B cell (primary cell): ENCODE data around the gene AKT2. TPM values are rescaled to one million over a fixed set of nuclear protein-coding genes. Genes with fewer than 3 reads are reported as not detected.

ENCODE experiments used
- ATAC-seq: fragments of 200-7000 bp; cut with Tn5 transposase; one replicate; pipeline ENCODE4 v1.10.0; 2021; ENCODE audit warnings: low read depth, mild to moderate bottlenecking, moderate number of reproducible peaks, moderate library complexity
- CTCF ChIA-PET: fragments of 350-600 bp; sonication (Branson Sonifier 250); formaldehyde crosslinking; loops from one replicate; lab custom pipeline; 2021; ENCODE audit warnings: antibody characterized with exemption, inconsistent platforms; lab: Charles Lee
- POLR2A ChIA-PET: fragments of 350-600 bp; sonication (Branson Sonifier 250); formaldehyde crosslinking; loops from one replicate; lab custom pipeline; 2021; ENCODE audit warnings: antibody characterized with exemption; lab: Charles Lee
- DNase-seq: peaks from one replicate; pipeline ENCODE4 v3.0.0; 2013
- H2AFZ ChIP-seq: 2 replicates; pipeline ENCODE4 v1.6.1; 2012; ENCODE audit warnings: mild to moderate bottlenecking, low read depth, low read length; ENCODE audit not compliant: insufficient read depth, poor library complexity, severe bottlenecking
- H3K27ac ChIP-seq, 2 donors: 1 replicate in 1 of 2; 2 replicates in 1 of 2; pipeline ENCODE4 v1.5.1; 2012 to 2013; ENCODE audit warnings: low read length in 2 of 2, mild to moderate bottlenecking in 2 of 2, moderate library complexity in 1 of 2
- H3K27me3 ChIP-seq, 4 experiments: fragments of 200-600 bp in 1 of 4; sonication (generic) in 1 of 4; replicated peaks in 1 of 4; 1 replicate in 2 of 4; 2 replicates in 2 of 4; pipeline versions ENCODE4 v1.6.1 to v1.7.0; 2013 to 2016; ENCODE audit warnings: low read length in 3 of 4, mild to moderate bottlenecking in 2 of 4, mixed read lengths in 1 of 4, moderate library complexity in 1 of 4; ENCODE audit not compliant: insufficient read depth in 4 of 4, control insufficient read depth in 3 of 4; ENCODE audit errors: control extremely low read depth in 1 of 4
- H3K36me3 ChIP-seq, 2 experiments: replicated peaks in 1 of 2; 1 replicate in 1 of 2; 2 replicates in 1 of 2; pipeline versions ENCODE4 v1.6.1 to v1.7.1; 2013; ENCODE audit warnings: low read length in 1 of 2; ENCODE audit not compliant: insufficient read depth in 2 of 2, control insufficient read depth in 1 of 2; ENCODE audit errors: control extremely low read depth in 1 of 2, extremely low read depth in 1 of 2
- H3K4me1 ChIP-seq, 2 donors: fragments of 200-600 bp in 1 of 2; sonication (generic) in 1 of 2; 1 replicate in 1 of 2; 2 replicates in 1 of 2; pipeline versions ENCODE4 v1.5.1 to v1.6.1; 2013 to 2017; ENCODE audit warnings: low read length in 2 of 2; ENCODE audit not compliant: control insufficient read depth in 2 of 2, insufficient read depth in 2 of 2
- H3K4me2 ChIP-seq: replicated peaks from 2 replicates; pipeline ENCODE3; 2012; ENCODE audit warnings: mild to moderate bottlenecking, low read depth, low read length; ENCODE audit not compliant: poor library complexity, severe bottlenecking
- H3K4me3 ChIP-seq, 5 experiments: fragments of 200-600 bp in 1 of 5; sonication (generic) in 1 of 5; 1 replicate in 3 of 5; 2 replicates in 2 of 5; pipeline versions ENCODE4 v1.5.1 to v1.7.0; 2011 to 2016; ENCODE audit warnings: low read length in 4 of 5, mild to moderate bottlenecking in 4 of 5, low read depth in 2 of 5, control low read depth in 1 of 5, moderate library complexity in 1 of 5; ENCODE audit not compliant: insufficient read depth in 1 of 5; ENCODE audit errors: control extremely low read depth in 1 of 5, extremely low read depth in 1 of 5
- H3K79me2 ChIP-seq: fragments of 200-600 bp; sonication (generic); one replicate; pipeline ENCODE4 v1.6.0; 2016; ENCODE audit warnings: low read length; ENCODE audit not compliant: control insufficient read depth, insufficient read depth
- H3K9ac ChIP-seq: fragments of 200-600 bp; sonication (generic); 2 replicates; pipeline ENCODE4 v1.6.1; 2017; ENCODE audit warnings: mild to moderate bottlenecking, low read length, moderate library complexity
- H3K9me3 ChIP-seq, 3 donors: one replicate each; pipeline versions ENCODE4 v1.6.1 to v1.7.1; 2013; ENCODE audit warnings: low read length in 2 of 3; ENCODE audit not compliant: control insufficient read depth in 2 of 3, insufficient read depth in 1 of 3; ENCODE audit errors: control extremely low read depth in 1 of 3
- H4K20me1 ChIP-seq: 2 replicates; pipeline ENCODE4 v1.6.0; 2012; ENCODE audit warnings: mild to moderate bottlenecking, low read length; ENCODE audit not compliant: insufficient read depth, control insufficient read depth, poor library complexity, severe bottlenecking
- H3K27ac Mint-ChIP-seq: one replicate; pipeline ENCODE4 v1.8.0; 2021; ENCODE audit warnings: mixed read lengths
- H3K27me3 Mint-ChIP-seq: one replicate; pipeline ENCODE4 v1.8.0; 2021; ENCODE audit warnings: mixed read lengths
- H3K4me1 Mint-ChIP-seq: one replicate; pipeline ENCODE4 v1.8.0; 2021; ENCODE audit warnings: mixed read lengths
- H3K4me3 Mint-ChIP-seq: one replicate; pipeline ENCODE4 v1.8.0; 2021; ENCODE audit warnings: mixed read lengths
- H3K9me3 Mint-ChIP-seq: one replicate; pipeline ENCODE4 v1.8.0; 2022; ENCODE audit warnings: mixed read lengths; ENCODE audit not compliant: insufficient read depth
- CTCF ChIP-seq: fragments of 200-600 bp; IDR thresholded peaks from one replicate; pipeline ENCODE4 v1.8.0; 2022; ENCODE audit warnings: antibody characterized with exemption, mild to moderate bottlenecking
- EZH2 ChIP-seq: IDR thresholded peaks from 2 replicates; pipeline ENCODE4 v1.6.1; 2012; ENCODE audit warnings: borderline replicate concordance, low read depth, mild to moderate bottlenecking, moderate library complexity, low read length; ENCODE audit not compliant: insufficient read depth, poor library complexity, severe bottlenecking
- WGBS: methylation state at CpG from one replicate; pipeline ENCODE4 v1.1.5; 2013; ENCODE audit warnings: missing lambda C conversion rate; ENCODE audit not compliant: insufficient coverage; 5-methylcytosine and 5-hydroxymethylcytosine counted together
- intact Hi-C: fragments of 100-400 bp; cut with micrococcal nuclease; formaldehyde crosslinking; loops from one replicate; pipeline ENCODE4 v1.10.0; 2022
- polyA plus RNA-seq: library from polyadenylated mRNA; depleted of rRNA; stranded (reverse); fragments of >200 nt; gene quantifications from 2 replicates; pipeline ENCODE4 v1.2.3, GENCODE V29; 2012
- total RNA-seq, 2 donors: library from RNA; stranded (reverse); fragments of 120-200 nt in 1 of 2; gene quantifications; 1 replicate in 1 of 2; 2 replicates in 1 of 2; pipeline versions ENCODE4 v1.2.3 to v1.2.4, GENCODE V29; 2013 to 2022

Gene AKT2
- total and polyA plus RNA-seq, 2 donors (not counting 1 experiment from before 2014, with no cell fraction given): 195 to 243 TPM

GRCh38 chr19:40234429-40235237 is 50.5 kb downstream of the AKT2 start:
- Mint-ChIP-seq H3K9me3 (no peaks in the 10 kb centered on the region), H3K27me3 (no peaks in the 10 kb centered on the region), H3K27ac (no peak overlapping the region), H3K4me3 (no peak overlapping the region), H3K4me1 (no peaks in the 10 kb centered on the region)
- Histone ChIP-seq H3K9me3 (no peaks in the 10 kb centered on the region), H3K27me3 (no peaks in the 10 kb centered on the region), H3K9ac (no peak overlapping the region), H3K4me1 (no peaks in the 10 kb centered on the region), H3K4me2 (no peak overlapping the region), H3K36me3 (peaks cover 0 to 66% of the 10 kb centered on the region in 2 experiments), H4K20me1 (peaks cover 29% of the 10 kb centered on the region), H3K27ac (no peak overlapping the region), H3K79me2 (no peaks in the 10 kb centered on the region), H2AFZ (no peak overlapping the region), H3K4me3 (no peak overlapping the region)
- CTCF ChIA-PET: no interaction called here
- ATAC-seq (no peak), DNase-seq (no peak)
- TF ChIP-seq EZH2 (no peak), CTCF (no peak)
- intact Hi-C loops: no loop called here
- 95% methylated on average over 20 of the region's 22 CpGs for WGBS
- POLR2A ChIA-PET: interaction anchor here (0.6 kb wide), 1 partner anchor 45 kb away, joined by 6 read pairs; no protein-coding TSS in a partner anchor

- H3K79me2 ChIP-seq: no peaks in the 10 kb centered on the region
- no peak overlapping the region for H2AFZ ChIP-seq
- TF ChIP-seq EZH2 (no peak), CTCF (no peak)
- POLR2A ChIA-PET: no interaction called here
- no peaks in the 10 kb centered on the region for H3K4me1 ChIP-seq
- H3K9me3 ChIP-seq: no peaks in the 10 kb centered on the region
- H4K20me1 ChIP-seq: peaks cover 29% of the 10 kb centered on the region
- no peak overlapping the region for H3K9ac ChIP-seq
- H3K27me3 ChIP-seq: no peaks in the 10 kb centered on the region
- Mint-ChIP-seq H3K4me3 (no peak overlapping the region), H3K27ac (no peak overlapping the region), H3K4me1 (peaks cover 2% of the 10 kb centered on the region), H3K27me3 (no peaks in the 10 kb centered on the region), H3K9me3 (no peaks in the 10 kb centered on the region)
- DNase-seq (no peak), ATAC-seq (no peak)
- no peak overlapping the region for H3K4me3 ChIP-seq
- 94% methylated on average over 20 of the region's 20 CpGs for WGBS
- CTCF ChIA-PET: no interaction called here
- no peak overlapping the region for H3K4me2 ChIP-seq
- peaks cover 0 to 58% of the 10 kb centered on the region in 2 experiments for H3K36me3 ChIP-seq
- no peak overlapping the region for H3K27ac ChIP-seq
- intact Hi-C loops: no loop called here
Measured at GRCh38 chr19:40233811-40234389, 51.2 kb downstream of the AKT2 start.
